Measurements from ENCODE around the gene ADGRE2.
"Not testable (repeated sequence)": the region's sequence is repeated elsewhere in the genome, so short reads cannot be mapped to it uniquely, and the experiment has no call there.

ADGRE2 gene

DNA sequence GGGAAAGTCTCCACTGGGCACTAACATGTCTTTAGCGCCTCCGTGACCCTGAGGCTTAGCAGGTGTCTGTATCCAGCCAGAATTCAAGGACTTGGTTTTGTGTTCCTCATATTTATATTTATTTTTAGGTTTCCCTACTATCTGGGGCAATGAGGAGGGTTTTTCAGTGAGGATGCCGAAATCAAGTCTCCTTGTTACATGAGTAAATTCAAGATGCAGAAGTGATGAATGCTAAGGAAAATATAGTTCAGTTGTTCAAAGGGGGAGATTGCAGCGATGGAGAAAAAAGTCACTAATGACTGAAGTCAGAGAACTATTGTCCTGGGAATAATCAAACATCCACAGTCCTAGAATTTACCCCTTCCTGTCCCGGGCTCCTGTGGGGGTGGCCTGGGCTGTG, 791 bp upstream of the ADGRE2 start:
- no peak for DNase-seq (ENCODE audit: low read depth, low spot score)

DNA sequence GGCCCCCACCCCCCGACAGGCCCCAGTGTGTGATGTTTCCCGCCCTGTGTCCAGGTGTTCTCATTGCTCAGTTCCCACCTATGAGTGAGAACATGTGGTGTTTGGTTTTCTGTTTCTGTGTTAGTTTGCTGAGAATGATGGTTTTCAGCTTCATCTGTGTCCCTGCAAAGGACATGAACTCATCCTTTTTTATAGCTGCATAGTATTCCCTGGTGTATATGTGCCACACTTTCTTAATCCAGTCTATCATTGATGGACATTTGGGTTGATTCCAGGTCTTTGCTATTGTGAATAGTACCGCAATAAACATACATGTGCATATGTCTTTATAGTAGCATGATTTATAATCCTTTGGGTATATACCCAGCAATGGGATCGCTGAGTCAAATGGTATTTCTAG, 715 bp downstream of the ADGRE2 start:
- DNase-seq (ENCODE audit: low read depth, low spot score), result not testable (repeated sequence)

- no peak for DNase-seq (ENCODE audit: low read depth, low spot score)
Measured at GRCh38 chr19:14775869-14776586, 2.3 kb downstream of the ADGRE2 start.

DNA sequence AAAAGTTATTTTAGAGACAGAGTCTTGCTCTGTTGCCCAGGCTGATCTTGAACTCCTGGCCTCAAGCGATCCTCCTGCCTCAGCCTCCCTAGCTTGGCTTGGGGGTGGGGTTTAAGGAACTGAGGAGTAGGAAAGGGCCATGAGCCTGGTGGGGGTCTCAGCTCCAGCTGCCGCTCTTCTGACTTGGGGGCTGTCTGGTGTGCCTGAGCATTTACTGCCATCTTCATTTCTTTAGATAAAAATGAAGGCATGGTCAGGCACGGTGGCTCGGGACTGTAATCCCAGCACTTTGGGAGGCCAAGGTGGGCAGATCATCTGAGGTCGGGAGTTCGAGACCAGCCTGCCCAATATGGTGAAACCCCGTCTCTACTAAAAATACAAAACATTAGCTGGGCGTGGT, 3.0 kb downstream of the ADGRE2 start:
- DNase-seq (ENCODE audit: low read depth, low spot score), result not testable (repeated sequence)

GRCh38 chr19:14774373-14774772, 4.0 kb downstream of the ADGRE2 start:
- DNase-seq (ENCODE audit: low read depth, low spot score), result no peak

GRCh38 chr19:14773722-14774121, 4.6 kb downstream of the ADGRE2 start:
- not testable (repeated sequence) for DNase-seq (ENCODE audit: low read depth, low spot score)

GRCh38 chr19:14772995-14773394, 5.4 kb downstream of the ADGRE2 start:
- no peak for DNase-seq (ENCODE audit: low read depth, low spot score)

- no peak for DNase-seq (ENCODE audit: low read depth, low spot score)
Measured at GRCh38 chr19:14772467-14772866, 5.9 kb downstream of the ADGRE2 start.

GRCh38 chr19:14770944-14771839, 7.2 kb downstream of the ADGRE2 start:
- no peak for DNase-seq (ENCODE audit: low read depth, low spot score)

GRCh38 chr19:14770136-14770535, 8.2 kb downstream of the ADGRE2 start:
- no peak for DNase-seq (ENCODE audit: low read depth, low spot score)

GRCh38 chr19:14769201-14769600, 9.2 kb downstream of the ADGRE2 start:
- DNase-seq (ENCODE audit: low read depth, low spot score), result no peak

GRCh38 chr19:14768001-14768400, 10.4 kb downstream of the ADGRE2 start:
- DNase-seq (ENCODE audit: low read depth, low spot score), result no peak

GRCh38 chr19:14767466-14767971, 10.8 kb downstream of the ADGRE2 start:
- no peak for DNase-seq (ENCODE audit: low read depth, low spot score)

GRCh38 chr19:14765841-14766240, 12.5 kb downstream of the ADGRE2 start:
- DNase-seq (ENCODE audit: low read depth, low spot score), result not testable (repeated sequence)

GRCh38 chr19:14765403-14765802, 13.0 kb downstream of the ADGRE2 start:
- not testable (repeated sequence) for DNase-seq (ENCODE audit: low read depth, low spot score)

- DNase-seq (ENCODE audit: low read depth, low spot score), result no peak
Measured at GRCh38 chr19:14764401-14764800, 14.0 kb downstream of the ADGRE2 start.

- DNase-seq (ENCODE audit: low read depth, low spot score), result no peak
Measured at GRCh38 chr19:14763497-14764145, 14.7 kb downstream of the ADGRE2 start.

DNA sequence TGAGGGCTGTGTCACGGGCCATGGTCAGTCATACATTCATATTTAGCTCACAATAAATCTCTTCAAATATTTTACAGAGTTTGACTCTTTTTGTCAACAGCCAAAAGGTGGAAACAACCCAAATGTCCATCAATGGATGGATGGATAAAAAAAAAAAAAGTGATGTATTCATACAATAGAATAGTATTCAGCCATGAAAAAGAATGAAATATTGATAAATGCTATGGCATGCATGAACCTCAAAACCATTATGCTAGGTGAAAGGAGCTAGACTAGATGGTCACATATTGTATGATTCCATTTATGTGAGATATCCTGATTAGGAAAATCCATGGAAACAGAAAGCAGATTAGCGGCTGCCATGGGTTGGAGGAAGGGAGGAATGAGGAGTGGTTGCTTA, 16.2 kb downstream of the ADGRE2 start:
- DNase-seq (ENCODE audit: low read depth, low spot score), result no peak

- DNase-seq (ENCODE audit: low read depth, low spot score), result no peak
Measured at GRCh38 chr19:14761607-14762006, 16.8 kb downstream of the ADGRE2 start.

GRCh38 chr19:14758816-14759215, 19.5 kb downstream of the ADGRE2 start:
- DNase-seq (ENCODE audit: low read depth, low spot score), result no peak

GRCh38 chr19:14748601-14749000, 29.8 kb downstream of the ADGRE2 start:
- no peak for DNase-seq (ENCODE audit: low read depth, low spot score)

- no peak for DNase-seq (ENCODE audit: low read depth, low spot score)
Measured at GRCh38 chr19:14746886-14747285, 31.5 kb downstream of the ADGRE2 start.

All from astrocyte of the hippocampus (primary cell).